Trophoblast cell (in vitro differentiated cells and primary cell): ENCODE measurements around the gene POLE.
A peak's percentile ranks its signal among the peaks of the same experiment; 100 is the strongest.

ENCODE experiments used
- DNase-seq, 2 donors: peaks; one replicate each; pipeline ENCODE4 v3.0.0-alpha.2; 2016
- H2AFZ ChIP-seq: 2 replicates; pipeline ENCODE4 v1.6.1; 2013; ENCODE audit warnings: low read length, moderate library complexity, mild to moderate bottlenecking; ENCODE audit not compliant: insufficient read depth, poor library complexity
- H2AK5ac ChIP-seq: 2 replicates; pipeline ENCODE4 v1.6.1; 2013; ENCODE audit warnings: mild to moderate bottlenecking, low read length
- H2BK120ac ChIP-seq: 2 replicates; pipeline ENCODE4 v1.6.1; 2013; ENCODE audit warnings: low read length, mild to moderate bottlenecking, moderate library complexity; ENCODE audit not compliant: insufficient read depth, poor library complexity
- H2BK12ac ChIP-seq: 2 replicates; pipeline ENCODE4 v1.6.1; 2013; ENCODE audit warnings: mild to moderate bottlenecking, low read length, moderate library complexity
- H2BK5ac ChIP-seq: 2 replicates; pipeline ENCODE4 v1.6.1; 2013; ENCODE audit warnings: low read length, low read depth, moderate library complexity, mild to moderate bottlenecking; ENCODE audit not compliant: poor library complexity
- H3K14ac ChIP-seq: 2 replicates; pipeline ENCODE4 v1.6.1; 2013; ENCODE audit warnings: mild to moderate bottlenecking, low read length
- H3K18ac ChIP-seq: 2 replicates; pipeline ENCODE4 v1.6.1; 2013; ENCODE audit warnings: mild to moderate bottlenecking, low read length
- H3K23ac ChIP-seq: 2 replicates; pipeline ENCODE4 v1.6.1; 2013; ENCODE audit warnings: low read length
- H3K27ac ChIP-seq: 2 replicates; pipeline ENCODE4 v1.5.1; 2013; ENCODE audit warnings: low read depth, mild to moderate bottlenecking, inconsistent platforms, low read length, moderate library complexity
- H3K27me3 ChIP-seq: 2 replicates; pipeline ENCODE4 v1.6.1; 2013; ENCODE audit warnings: inconsistent platforms, mild to moderate bottlenecking, low read length, moderate library complexity; ENCODE audit not compliant: insufficient read depth
- H3K36me3 ChIP-seq, 2 experiments: 1 replicate in 1 of 2; 2 replicates in 1 of 2; pipeline ENCODE4 v1.6.1; 2013; ENCODE audit warnings: low read length in 2 of 2, mild to moderate bottlenecking in 2 of 2, moderate library complexity in 1 of 2; ENCODE audit not compliant: insufficient read depth in 2 of 2, control insufficient read depth in 1 of 2
- H3K4ac ChIP-seq: 2 replicates; pipeline ENCODE4 v1.6.1; 2013; ENCODE audit warnings: low read depth, mild to moderate bottlenecking, low read length, moderate library complexity
- H3K4me1 ChIP-seq, 2 experiments: 1 replicate in 1 of 2; 2 replicates in 1 of 2; pipeline ENCODE4 v1.6.1; 2013; ENCODE audit warnings: low read length in 2 of 2, mild to moderate bottlenecking in 2 of 2, moderate library complexity in 1 of 2; ENCODE audit not compliant: insufficient read depth in 2 of 2, control insufficient read depth in 1 of 2
- H3K4me2 ChIP-seq: 2 replicates; pipeline ENCODE4 v1.6.1; 2013; ENCODE audit warnings: inconsistent platforms, mild to moderate bottlenecking, low read length, moderate library complexity
- H3K4me3 ChIP-seq: 2 replicates; pipeline ENCODE4 v1.5.1; 2013; ENCODE audit warnings: mild to moderate bottlenecking, low read depth, low read length, inconsistent platforms
- H3K79me1 ChIP-seq: one replicate; pipeline ENCODE4 v1.6.1; 2013; ENCODE audit warnings: low read length
- H3K79me2 ChIP-seq: 2 replicates; pipeline ENCODE4 v1.6.1; 2013; ENCODE audit warnings: low read length, mild to moderate bottlenecking; ENCODE audit not compliant: control insufficient read depth, insufficient read depth, poor library complexity
- H3K9ac ChIP-seq: 2 replicates; pipeline ENCODE4 v1.6.1; 2013; ENCODE audit warnings: mild to moderate bottlenecking, low read length
- H3K9me3 ChIP-seq: 2 replicates; pipeline ENCODE4 v1.6.1; 2013; ENCODE audit warnings: low read depth, mild to moderate bottlenecking, control low read depth, inconsistent platforms, low read length; ENCODE audit not compliant: insufficient read depth
- H4K12ac ChIP-seq: 2 replicates; pipeline ENCODE4 v1.6.1; 2013; ENCODE audit warnings: low read depth, mild to moderate bottlenecking, low read length, moderate library complexity
- H4K8ac ChIP-seq: 2 replicates; pipeline ENCODE4 v1.6.1; 2013; ENCODE audit warnings: low read depth, mild to moderate bottlenecking, low read length, moderate library complexity
- H4K91ac ChIP-seq: one replicate; pipeline ENCODE4 v1.6.1; 2013; ENCODE audit warnings: low read depth, mild to moderate bottlenecking, low read length, moderate library complexity
- WGBS: extraction: QIAGEN DNeasy Blood & Tissue Kit; methylation state at CpG from one replicate; pipeline ENCODE4 v1.1.7; 2013; ENCODE audit warnings: missing lambda C conversion rate; ENCODE audit not compliant: insufficient read length, insufficient coverage; ENCODE audit errors: extremely low coverage; 5-methylcytosine and 5-hydroxymethylcytosine counted together

Gene POLE

GRCh38 chr12:132649226-132649945, 37.8 kb downstream of the POLE start:
- H2BK5ac ChIP-seq: no peak overlapping the region
- H2BK12ac ChIP-seq: no peak overlapping the region
- no peak overlapping the region for H2BK120ac ChIP-seq
- no peaks in the 10 kb centered on the region for H3K79me1 ChIP-seq
- H3K18ac ChIP-seq: no peak overlapping the region
- H3K23ac ChIP-seq: no peak overlapping the region
- DNase-seq: no peak
- H3K4me2 ChIP-seq: no peak overlapping the region
- no peak overlapping the region for H4K8ac ChIP-seq
- H4K12ac ChIP-seq: no peak overlapping the region
- no peak overlapping the region for H4K91ac ChIP-seq
- no peaks in the 10 kb centered on the region for H3K4me1 ChIP-seq
- H2AK5ac ChIP-seq: no peak overlapping the region
- H3K36me3 ChIP-seq: peaks cover 46 to 52% of the 10 kb centered on the region in 2 experiments
- no peaks in the 10 kb centered on the region for H3K27me3 ChIP-seq
- no peak overlapping the region for H3K9ac ChIP-seq
- H3K4me3 ChIP-seq: no peak overlapping the region
- no peaks in the 10 kb centered on the region for H3K9me3 ChIP-seq
- WGBS: no CpG with 5 or more reads among the region's 27 CpGs
- H3K79me2 ChIP-seq: no peaks in the 10 kb centered on the region
- H3K4ac ChIP-seq: no peak overlapping the region
- no peak overlapping the region for H3K14ac ChIP-seq
- H2AFZ ChIP-seq: no peak overlapping the region
- no peak overlapping the region for H3K27ac ChIP-seq

- Histone ChIP-seq H2AFZ (no peak overlapping the region), H3K36me3 (peaks cover 53 to 56% of the 10 kb centered on the region in 2 experiments), H2AK5ac (no peak overlapping the region), H3K4me3 (peak overlapping the region; percentile 4), H3K9me3 (no peaks in the 10 kb centered on the region), H3K4me2 (no peak overlapping the region), H3K14ac (no peak overlapping the region), H2BK5ac (no peak overlapping the region), H4K8ac (no peak overlapping the region), H3K27me3 (no peaks in the 10 kb centered on the region), H4K91ac (no peak overlapping the region), H3K79me1 (no peaks in the 10 kb centered on the region), H3K23ac (no peak overlapping the region), H3K4ac (no peak overlapping the region), H3K9ac (no peak overlapping the region), H3K18ac (no peak overlapping the region), H3K4me1 (no peaks in the 10 kb centered on the region), H2BK120ac (no peak overlapping the region), H3K27ac (no peak overlapping the region), H4K12ac (no peak overlapping the region), H3K79me2 (no peaks in the 10 kb centered on the region), H2BK12ac (no peak overlapping the region)
- no CpG with 5 or more reads among the region's 24 CpGs for WGBS
- DNase-seq: no peak
These were observed 38.4 kb downstream of the POLE start for GRCh38 chr12:132648616-132649225.

GRCh38 chr12:132647858-132648257, 39.3 kb downstream of the POLE start:
- H3K9me3 ChIP-seq: no peaks in the 10 kb centered on the region
- H3K36me3 ChIP-seq: peaks cover 58 to 62% of the 10 kb centered on the region in 2 experiments
- H2BK12ac ChIP-seq: no peak overlapping the region
- DNase-seq: no peak
- H4K8ac ChIP-seq: no peak overlapping the region
- no peak overlapping the region for H2BK5ac ChIP-seq
- no peak overlapping the region for H3K4me3 ChIP-seq
- no peak overlapping the region for H3K4ac ChIP-seq
- no peak overlapping the region for H4K91ac ChIP-seq
- no peak overlapping the region for H2BK120ac ChIP-seq
- H2AFZ ChIP-seq: no peak overlapping the region
- H3K4me1 ChIP-seq: no peaks in the 10 kb centered on the region
- no peaks in the 10 kb centered on the region for H3K79me2 ChIP-seq
- no peak overlapping the region for H2AK5ac ChIP-seq
- no peak overlapping the region for H3K18ac ChIP-seq
- no peak overlapping the region for H3K14ac ChIP-seq
- no CpG with 5 or more reads among the region's 10 CpGs for WGBS
- H3K27me3 ChIP-seq: no peaks in the 10 kb centered on the region
- no peak overlapping the region for H3K9ac ChIP-seq
- no peak overlapping the region for H4K12ac ChIP-seq
- H3K23ac ChIP-seq: no peak overlapping the region
- no peak overlapping the region for H3K27ac ChIP-seq
- H3K4me2 ChIP-seq: no peak overlapping the region
- no peaks in the 10 kb centered on the region for H3K79me1 ChIP-seq

GRCh38 chr12:132646850-132647249, 40.3 kb downstream of the POLE start:
- Histone ChIP-seq H3K36me3 (peaks cover 65 to 68% of the 10 kb centered on the region in 2 experiments), H2BK12ac (no peak overlapping the region), H3K18ac (no peak overlapping the region), H4K91ac (no peak overlapping the region), H3K27ac (no peak overlapping the region), H3K4me1 (no peaks in the 10 kb centered on the region), H3K79me1 (no peaks in the 10 kb centered on the region), H3K9me3 (no peaks in the 10 kb centered on the region), H2BK120ac (no peak overlapping the region), H3K4me2 (no peak overlapping the region), H3K4me3 (no peak overlapping the region), H2BK5ac (no peak overlapping the region), H3K4ac (no peak overlapping the region), H4K8ac (no peak overlapping the region), H3K14ac (no peak overlapping the region), H2AK5ac (no peak overlapping the region), H3K9ac (no peak overlapping the region), H3K27me3 (no peaks in the 10 kb centered on the region), H2AFZ (no peak overlapping the region), H3K79me2 (no peaks in the 10 kb centered on the region), H4K12ac (no peak overlapping the region), H3K23ac (no peak overlapping the region)
- WGBS: no CpG with 5 or more reads among the region's 7 CpGs
- DNase-seq: no peak
